Measurements from ENCODE around the gene REPIN1. TPM values are rescaled to one million over a fixed set of nuclear protein-coding genes. Genes with fewer than 3 reads are reported as not detected.

Gene REPIN1
- polyA plus RNA-seq, 2 of the 4 experiments (the other 2 are of a cell fraction) = 48.1 to 101 TPM

DNA sequence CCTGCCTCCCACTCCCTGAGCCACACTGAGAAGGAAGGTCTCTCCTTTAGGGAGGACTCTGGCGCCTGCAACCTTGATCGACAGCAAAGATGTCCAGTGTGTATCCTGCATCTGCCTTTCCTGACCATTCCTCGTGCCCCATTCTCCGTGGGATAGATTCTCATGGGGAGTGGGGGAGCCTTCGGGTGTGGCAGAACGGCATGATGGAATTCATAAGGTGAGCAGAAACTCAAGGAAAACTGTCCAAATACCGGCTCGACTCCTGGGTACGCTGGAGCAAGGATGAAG lies 26.6 kb upstream of the REPIN1 start:
- H3K4me2 ChIP-seq = no peak overlapping the region
- H3K9me3 ChIP-seq = peaks cover 16% of the 10 kb centered on the region; the same call in 1 of the 3 replicates
- CTCF ChIA-PET = interaction anchor here (1.2 to 2.7 kb wide), 2 partner anchors 14 to 16 kb away, joined by 4 to 11 read pairs; no protein-coding TSS in a partner anchor
- ATAC-seq (no peak), DNase-seq (ENCODE audit: low read depth in 1 of 2, low spot score in 1 of 2) (no peak), FAIRE-seq (no peak)
- H3K27ac ChIP-seq = no peak overlapping the region
- no peaks in the 10 kb centered on the region for H3K4me1 ChIP-seq
- WGBS (ENCODE audit: missing lambda C conversion rate) = 63% methylated on average over 9 of the region's 9 CpGs
- POLR2A ChIA-PET = no interaction called here
- H3K4me3 ChIP-seq = no peak overlapping the region
- TF ChIP-seq, protein P1, sequence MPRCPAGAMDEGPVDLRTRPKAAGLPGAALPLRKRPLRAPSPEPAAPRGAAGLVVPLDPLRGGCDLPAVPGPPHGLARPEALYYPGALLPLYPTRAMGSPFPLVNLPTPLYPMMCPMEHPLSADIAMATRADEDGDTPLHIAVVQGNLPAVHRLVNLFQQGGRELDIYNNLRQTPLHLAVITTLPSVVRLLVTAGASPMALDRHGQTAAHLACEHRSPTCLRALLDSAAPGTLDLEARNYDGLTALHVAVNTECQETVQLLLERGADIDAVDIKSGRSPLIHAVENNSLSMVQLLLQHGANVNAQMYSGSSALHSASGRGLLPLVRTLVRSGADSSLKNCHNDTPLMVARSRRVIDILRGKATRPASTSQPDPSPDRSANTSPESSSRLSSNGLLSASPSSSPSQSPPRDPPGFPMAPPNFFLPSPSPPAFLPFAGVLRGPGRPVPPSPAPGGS (IDR thresholded peaks at IDR 0.05) = no peak
- TF ChIP-seq, protein P2, sequence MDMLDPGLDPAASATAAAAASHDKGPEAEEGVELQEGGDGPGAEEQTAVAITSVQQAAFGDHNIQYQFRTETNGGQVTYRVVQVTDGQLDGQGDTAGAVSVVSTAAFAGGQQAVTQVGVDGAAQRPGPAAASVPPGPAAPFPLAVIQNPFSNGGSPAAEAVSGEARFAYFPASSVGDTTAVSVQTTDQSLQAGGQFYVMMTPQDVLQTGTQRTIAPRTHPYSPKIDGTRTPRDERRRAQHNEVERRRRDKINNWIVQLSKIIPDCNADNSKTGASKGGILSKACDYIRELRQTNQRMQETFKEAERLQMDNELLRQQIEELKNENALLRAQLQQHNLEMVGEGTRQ (IDR thresholded peaks at IDR 0.05) = no peak
- TF ChIP-seq CBX8 (IDR thresholded peaks at IDR 0.05) (no peak), FOXS1 (CRISPR knock-in tag; IDR thresholded peaks at IDR 0.05) (no peak), JUN (IDR thresholded peaks at IDR 0.05) (no peak)

DNA sequence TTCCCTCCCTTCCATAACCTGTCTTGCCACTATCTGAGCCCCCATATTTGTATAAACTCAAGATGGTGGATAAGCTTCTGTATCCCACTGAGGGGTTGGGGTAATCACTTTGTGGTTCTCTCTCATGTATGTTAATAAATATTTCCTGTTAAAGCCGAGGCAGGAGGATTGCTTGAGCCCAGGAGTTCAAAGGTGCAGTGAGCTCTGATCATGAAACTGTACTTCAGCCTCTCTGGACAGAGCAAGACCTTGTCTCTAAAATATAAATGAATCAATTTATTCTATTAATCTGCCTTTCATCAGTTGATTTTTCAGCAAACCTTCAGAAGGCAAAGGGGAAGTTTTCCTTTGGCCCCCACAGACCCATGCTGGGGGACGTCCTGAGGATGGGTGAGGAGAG lies 25.4 kb upstream of the REPIN1 start:
- Histone ChIP-seq H3K4me2 (no peak overlapping the region), H3K4me1 (no peaks in the 10 kb centered on the region), H3K4me3 (no peak overlapping the region), H3K27ac (no peak overlapping the region), H3K9me3 (peaks cover 16% of the 10 kb centered on the region; the same call in 1 of the 3 replicates)
- WGBS (ENCODE audit: missing lambda C conversion rate) = 0% methylated on average over 2 of the region's 2 CpGs
- ATAC-seq (no peak), FAIRE-seq (no peak), DNase-seq (ENCODE audit: low read depth in 1 of 2, low spot score in 1 of 2) (no peak)
- CTCF ChIA-PET = interaction anchor here (1.2 to 2.7 kb wide), 2 partner anchors 13 to 15 kb away, joined by 4 to 11 read pairs; no protein-coding TSS in a partner anchor
- POLR2A ChIA-PET = no interaction called here
- TF ChIP-seq GATA3 (IDR thresholded peaks at IDR 0.05; ENCODE audit: borderline replicate concordance) = no peak
- TF ChIP-seq CHD2 (IDR thresholded peaks at IDR 0.05; ENCODE audit: low read length, partially characterized antibody) = no peak

DNA sequence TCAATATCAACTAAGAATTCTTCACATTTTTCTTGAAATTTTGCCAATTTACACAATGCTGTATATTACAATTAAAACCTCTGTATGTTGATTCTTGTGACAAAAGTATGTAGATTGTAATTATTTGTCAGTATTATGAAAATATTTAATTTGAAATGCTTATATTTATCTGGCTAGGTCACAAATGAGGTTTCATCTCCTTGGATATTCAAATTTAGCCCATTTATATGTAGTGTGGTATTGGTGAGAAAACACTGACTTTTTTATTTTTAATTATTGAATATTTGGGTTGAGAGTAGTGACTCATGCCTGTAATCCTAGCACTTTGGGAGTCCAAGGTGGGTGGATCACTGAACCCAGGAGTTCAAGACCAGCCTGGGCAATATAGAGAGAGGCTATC lies 24.3 kb upstream of the REPIN1 start:
- Histone ChIP-seq H3K9me3 (peaks cover 16% of the 10 kb centered on the region; the same call in 1 of the 3 replicates), H3K4me1 (no peaks in the 10 kb centered on the region), H3K4me3 (no peak overlapping the region), H3K27ac (no peak overlapping the region), H3K4me2 (no peak overlapping the region)
- no peak for FAIRE-seq
- ChIA-PET POLR2A (no interaction called here), CTCF (interaction anchor here (3.4 kb wide), 1 partner anchor 12 kb away, joined by 19 read pairs; no protein-coding TSS in a partner anchor)
- no peak for ATAC-seq
- no peak for DNase-seq (ENCODE audit: low read depth in 1 of 2, low spot score in 1 of 2)
- TF ChIP-seq JUNB (IDR thresholded peaks at IDR 0.05) (no peak), MAZ (IDR thresholded peaks at IDR 0.05; ENCODE audit: borderline replicate concordance, low read depth, low read length) (no peak), RCOR1 (IDR thresholded peaks at IDR 0.05; ENCODE audit: low read depth, low read length) (no peak), ZFP36 (IDR thresholded peaks at IDR 0.05; ENCODE audit: borderline replicate concordance, partially characterized antibody) (no peak), TFCP2L1 (CRISPR knock-in tag; IDR thresholded peaks at IDR 0.05) (no peak), FOSB (CRISPR knock-in tag; IDR thresholded peaks at IDR 0.05) (no peak), MYC (IDR thresholded peaks at IDR 0.05; ENCODE audit: borderline replicate concordance, low read length) (no peak), FOSL2 (IDR thresholded peaks at IDR 0.05) (no peak), FOSL2 (CRISPR knock-in tag; IDR thresholded peaks at IDR 0.05) (no peak), EHF (CRISPR knock-in tag; IDR thresholded peaks at IDR 0.05) (no peak), NFE2L2 (conservative IDR thresholded peaks at IDR 0.05; ENCODE audit: low read length) (no peak), HOXB13 (CRISPR knock-in tag; IDR thresholded peaks at IDR 0.05; ENCODE audit: low read depth) (no peak), PHF8 (IDR thresholded peaks at IDR 0.05; ENCODE audit: borderline replicate concordance, low read depth) (no peak), HOXB5 (CRISPR knock-in tag; IDR thresholded peaks at IDR 0.05) (no peak), MAFK (IDR thresholded peaks at IDR 0.05; ENCODE audit: partially characterized antibody) (no peak), JUN (IDR thresholded peaks at IDR 0.05) (no peak)
- TF ChIP-seq, protein P3, sequence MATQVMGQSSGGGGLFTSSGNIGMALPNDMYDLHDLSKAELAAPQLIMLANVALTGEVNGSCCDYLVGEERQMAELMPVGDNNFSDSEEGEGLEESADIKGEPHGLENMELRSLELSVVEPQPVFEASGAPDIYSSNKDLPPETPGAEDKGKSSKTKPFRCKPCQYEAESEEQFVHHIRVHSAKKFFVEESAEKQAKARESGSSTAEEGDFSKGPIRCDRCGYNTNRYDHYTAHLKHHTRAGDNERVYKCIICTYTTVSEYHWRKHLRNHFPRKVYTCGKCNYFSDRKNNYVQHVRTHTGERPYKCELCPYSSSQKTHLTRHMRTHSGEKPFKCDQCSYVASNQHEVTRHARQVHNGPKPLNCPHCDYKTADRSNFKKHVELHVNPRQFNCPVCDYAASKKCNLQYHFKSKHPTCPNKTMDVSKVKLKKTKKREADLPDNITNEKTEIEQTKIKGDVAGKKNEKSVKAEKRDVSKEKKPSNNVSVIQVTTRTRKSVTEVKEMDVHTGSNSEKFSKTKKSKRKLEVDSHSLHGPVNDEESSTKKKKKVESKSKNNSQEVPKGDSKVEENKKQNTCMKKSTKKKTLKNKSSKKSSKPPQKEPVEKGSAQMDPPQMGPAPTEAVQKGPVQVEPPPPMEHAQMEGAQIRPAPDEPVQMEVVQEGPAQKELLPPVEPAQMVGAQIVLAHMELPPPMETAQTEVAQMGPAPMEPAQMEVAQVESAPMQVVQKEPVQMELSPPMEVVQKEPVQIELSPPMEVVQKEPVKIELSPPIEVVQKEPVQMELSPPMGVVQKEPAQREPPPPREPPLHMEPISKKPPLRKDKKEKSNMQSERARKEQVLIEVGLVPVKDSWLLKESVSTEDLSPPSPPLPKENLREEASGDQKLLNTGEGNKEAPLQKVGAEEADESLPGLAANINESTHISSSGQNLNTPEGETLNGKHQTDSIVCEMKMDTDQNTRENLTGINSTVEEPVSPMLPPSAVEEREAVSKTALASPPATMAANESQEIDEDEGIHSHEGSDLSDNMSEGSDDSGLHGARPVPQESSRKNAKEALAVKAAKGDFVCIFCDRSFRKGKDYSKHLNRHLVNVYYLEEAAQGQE (IDR thresholded peaks at IDR 0.05) = no peak
- TF ChIP-seq, protein P1 (IDR thresholded peaks at IDR 0.05) = no peak
- TF ChIP-seq, protein P4, sequence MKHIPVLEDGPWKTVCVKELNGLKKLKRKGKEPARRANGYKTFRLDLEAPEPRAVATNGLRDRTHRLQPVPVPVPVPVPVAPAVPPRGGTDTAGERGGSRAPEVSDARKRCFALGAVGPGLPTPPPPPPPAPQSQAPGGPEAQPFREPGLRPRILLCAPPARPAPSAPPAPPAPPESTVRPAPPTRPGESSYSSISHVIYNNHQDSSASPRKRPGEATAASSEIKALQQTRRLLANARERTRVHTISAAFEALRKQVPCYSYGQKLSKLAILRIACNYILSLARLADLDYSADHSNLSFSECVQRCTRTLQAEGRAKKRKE (CRISPR knock-in tag; IDR thresholded peaks at IDR 0.05; ENCODE audit: low read depth) = no peak

All from A549 (cell line).